Neural cell (in vitro differentiated cells): ENCODE measurements around the gene HSD17B13. TPM values are rescaled to one million over a fixed set of nuclear protein-coding genes. Genes with fewer than 3 reads are reported as not detected.
"Not testable (repeated sequence)": the region's sequence is repeated elsewhere in the genome, so short reads cannot be mapped to it uniquely, and the experiment has no call there.

ENCODE experiments used
- H2AFZ ChIP-seq: fragments of 200-600, 300-800 bp; sonication (generic), shearing (Covaris generic); 2 replicates; pipeline ENCODE4 v1.6.0; 2014; ENCODE audit warnings: low read depth, mild to moderate bottlenecking, antibody characterized with exemption, low read length, moderate library complexity
- H3F3A ChIP-seq: fragments of 200-600 bp; shearing (Covaris generic); 2 replicates; pipeline ENCODE4 v1.6.1; 2016; ENCODE audit warnings: mild to moderate bottlenecking, moderate library complexity, mixed read lengths, antibody characterized with exemption, low read length; ENCODE audit not compliant: insufficient read depth, poor library complexity, severe bottlenecking
- H3K27ac ChIP-seq: fragments of 200-600, 300-800 bp; sonication (generic), shearing (Covaris generic); 2 replicates; pipeline ENCODE4 v1.5.1; 2014; ENCODE audit warnings: mild to moderate bottlenecking, low read length, moderate library complexity
- H3K27me3 ChIP-seq: fragments of 300-800, 200-600 bp; sonication (generic), shearing (Covaris generic); 2 replicates; pipeline ENCODE4 v1.6.0; 2014; ENCODE audit warnings: mild to moderate bottlenecking, low read depth, low read length, moderate library complexity; ENCODE audit not compliant: insufficient read depth
- H3K36me3 ChIP-seq: fragments of 300-800, 200-600 bp; sonication (generic), shearing (Covaris generic); 2 replicates; pipeline ENCODE4 v1.5.1; 2014; ENCODE audit warnings: mild to moderate bottlenecking, antibody characterized with exemption, low read length, moderate library complexity; ENCODE audit not compliant: insufficient read depth
- H3K4me2 ChIP-seq: fragments of 300-800, 200-600 bp; sonication (generic), shearing (Covaris generic); 2 replicates; pipeline ENCODE4 v1.6.0; 2014; ENCODE audit warnings: mild to moderate bottlenecking, low read length
- H3K4me3 ChIP-seq: fragments of 300-800, 200-600 bp; sonication (generic), shearing (Covaris generic); 2 replicates; pipeline ENCODE4 v1.5.1; 2014; ENCODE audit warnings: mild to moderate bottlenecking, low read length, moderate library complexity
- H3K79me2 ChIP-seq: fragments of 200-600 bp; shearing (Covaris generic); replicated peaks from 2 replicates; pipeline ENCODE4 v1.6.0; 2014; ENCODE audit warnings: mild to moderate bottlenecking, low read length, moderate library complexity; ENCODE audit not compliant: insufficient read depth
- H3K9ac ChIP-seq: fragments of 300-800, 200-600 bp; sonication (generic), shearing (Covaris generic); 2 replicates; pipeline ENCODE4 v1.6.1; 2016; ENCODE audit warnings: mild to moderate bottlenecking, low read length, mixed read lengths
- H3K9me2 ChIP-seq: fragments of 200-600 bp; shearing (Covaris generic); 2 replicates; pipeline ENCODE4 v1.6.1; 2016; ENCODE audit warnings: mild to moderate bottlenecking, low read length, mixed read lengths; ENCODE audit not compliant: insufficient read depth
- H3K9me3 ChIP-seq: fragments of 200-600, 300-800 bp; sonication (generic), shearing (Covaris generic); 2 replicates; pipeline ENCODE4 v1.6.1; 2016; ENCODE audit warnings: mild to moderate bottlenecking, mixed run types, low read length, moderate library complexity, mixed read lengths
- H4K20me1 ChIP-seq: fragments of 200-600 bp; shearing (Covaris generic); 2 replicates; pipeline ENCODE4 v1.6.1; 2016; ENCODE audit warnings: mild to moderate bottlenecking, mixed run types; ENCODE audit not compliant: insufficient read depth
- EP300 ChIP-seq: fragments of 450-650 bp; conservative IDR thresholded peaks from 2 replicates; pipeline ENCODE4 v1.6.1; 2014; ENCODE audit warnings: antibody characterized with exemption, mild to moderate bottlenecking, moderate library complexity; ENCODE audit not compliant: poor library complexity, severe bottlenecking
- EZH2 ChIP-seq: fragments of 200-600, 300-800 bp; shearing (Covaris generic), sonication (generic); IDR thresholded peaks from 2 replicates; pipeline ENCODE4 v1.6.1; 2014; ENCODE audit warnings: antibody characterized with exemption, low read length, borderline replicate concordance, mild to moderate bottlenecking; ENCODE audit not compliant: insufficient read depth, poor library complexity, severe bottlenecking
- MXI1 ChIP-seq: fragments of 450-650 bp; conservative IDR thresholded peaks from 2 replicates; pipeline ENCODE4 v1.6.1; 2014; ENCODE audit warnings: antibody characterized with exemption, mild to moderate bottlenecking; ENCODE audit not compliant: poor library complexity, severe bottlenecking
- POLR2AphosphoS5 ChIP-seq: IDR thresholded peaks from 2 replicates; pipeline ENCODE4 v1.6.1; 2012
- RAD21 ChIP-seq: fragments of 450-650 bp; conservative IDR thresholded peaks from 2 replicates; pipeline ENCODE4 v1.6.1; 2014; ENCODE audit warnings: antibody characterized with exemption, mild to moderate bottlenecking, moderate library complexity
- REST ChIP-seq: IDR thresholded peaks from 2 replicates; pipeline ENCODE4 v1.6.1; 2012; ENCODE audit warnings: borderline replicate concordance
- SMC3 ChIP-seq: fragments of 450-650 bp; conservative IDR thresholded peaks from 2 replicates; pipeline ENCODE4 v1.6.1; 2014; ENCODE audit warnings: antibody characterized with exemption, mild to moderate bottlenecking, moderate library complexity; ENCODE audit not compliant: poor library complexity
- TAF1 ChIP-seq: IDR thresholded peaks from 2 replicates; pipeline ENCODE4 v1.6.1; 2012; ENCODE audit warnings: low read depth
- polyA plus RNA-seq: library from polyadenylated mRNA; depleted of rRNA; stranded (reverse); fragments of >200 nt; gene quantifications from 2 replicates; pipeline ENCODE4 v1.2.3, GENCODE V29; 2014
- TF ChIP-seq, protein P1 (sequence below): fragments of 450-650 bp; IDR thresholded peaks from 2 replicates; pipeline ENCODE4 v1.5.1; 2014; ENCODE audit warnings: antibody characterized with exemption, mild to moderate bottlenecking, moderate library complexity; ENCODE audit not compliant: poor library complexity, severe bottlenecking

The HSD17B13 gene
- polyA plus RNA-seq, 1 donor from 2014 or later = not detected

GRCh38 chr4:87345139-87345538 is 22.5 kb upstream of the HSD17B13 start:
- H3K36me3 ChIP-seq = no peaks in the 10 kb centered on the region
- H3K9ac ChIP-seq = no peak overlapping the region
- no peak overlapping the region for H2AFZ ChIP-seq
- H3F3A ChIP-seq = no peaks in the 10 kb centered on the region
- no peaks in the 10 kb centered on the region for H4K20me1 ChIP-seq
- no peak overlapping the region for H3K4me2 ChIP-seq
- no peaks in the 10 kb centered on the region for H3K27me3 ChIP-seq
- H3K9me2 ChIP-seq = no peaks in the 10 kb centered on the region
- no peaks in the 10 kb centered on the region for H3K9me3 ChIP-seq
- H3K27ac ChIP-seq = no peak overlapping the region
- no peaks in the 10 kb centered on the region for H3K79me2 ChIP-seq
- H3K4me3 ChIP-seq = no peak overlapping the region
- TF ChIP-seq EZH2 (no peak), SMC3 (no peak), MXI1 (no peak), TAF1 (no peak)
- TF ChIP-seq, protein P1, sequence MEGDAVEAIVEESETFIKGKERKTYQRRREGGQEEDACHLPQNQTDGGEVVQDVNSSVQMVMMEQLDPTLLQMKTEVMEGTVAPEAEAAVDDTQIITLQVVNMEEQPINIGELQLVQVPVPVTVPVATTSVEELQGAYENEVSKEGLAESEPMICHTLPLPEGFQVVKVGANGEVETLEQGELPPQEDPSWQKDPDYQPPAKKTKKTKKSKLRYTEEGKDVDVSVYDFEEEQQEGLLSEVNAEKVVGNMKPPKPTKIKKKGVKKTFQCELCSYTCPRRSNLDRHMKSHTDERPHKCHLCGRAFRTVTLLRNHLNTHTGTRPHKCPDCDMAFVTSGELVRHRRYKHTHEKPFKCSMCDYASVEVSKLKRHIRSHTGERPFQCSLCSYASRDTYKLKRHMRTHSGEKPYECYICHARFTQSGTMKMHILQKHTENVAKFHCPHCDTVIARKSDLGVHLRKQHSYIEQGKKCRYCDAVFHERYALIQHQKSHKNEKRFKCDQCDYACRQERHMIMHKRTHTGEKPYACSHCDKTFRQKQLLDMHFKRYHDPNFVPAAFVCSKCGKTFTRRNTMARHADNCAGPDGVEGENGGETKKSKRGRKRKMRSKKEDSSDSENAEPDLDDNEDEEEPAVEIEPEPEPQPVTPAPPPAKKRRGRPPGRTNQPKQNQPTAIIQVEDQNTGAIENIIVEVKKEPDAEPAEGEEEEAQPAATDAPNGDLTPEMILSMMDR = no peak

- no peak overlapping the region for H3K4me2 ChIP-seq
- no peak overlapping the region for H3K4me3 ChIP-seq
These were observed 20.2 kb upstream of the HSD17B13 start for GRCh38 chr4:87342872-87343271.

GRCh38 chr4:87341954-87342635 is 19.4 kb upstream of the HSD17B13 start:
- not testable (repeated sequence) for H3K9me3 ChIP-seq, H3K27me3 ChIP-seq, H3K36me3 ChIP-seq, H3K27ac ChIP-seq, H2AFZ ChIP-seq, H3K4me2 ChIP-seq, H3K79me2 ChIP-seq, H4K20me1 ChIP-seq, H3K9ac ChIP-seq, H3K9me2 ChIP-seq, H3K4me3 ChIP-seq, H3F3A ChIP-seq

More at GRCh38 chr4:87342872-87343271, 20.2 kb upstream of the HSD17B13 start:
- no peaks in the 10 kb centered on the region for H3F3A ChIP-seq
- no peaks in the 10 kb centered on the region for H3K9me3 ChIP-seq
- H3K27ac ChIP-seq = no peak overlapping the region
- H3K9me2 ChIP-seq = no peaks in the 10 kb centered on the region
- no peaks in the 10 kb centered on the region for H3K79me2 ChIP-seq
- no peaks in the 10 kb centered on the region for H4K20me1 ChIP-seq
- H3K27me3 ChIP-seq = no peaks in the 10 kb centered on the region
- H3K9ac ChIP-seq = no peak overlapping the region
- TF ChIP-seq MXI1 (no peak), EP300 (no peak), SMC3 (no peak), TAF1 (no peak), RAD21 (no peak), EZH2 (no peak), POLR2AphosphoS5 (no peak), REST (no peak)
- TF ChIP-seq, protein P1 = no peak
- H2AFZ ChIP-seq = no peak overlapping the region
- H3K36me3 ChIP-seq = no peaks in the 10 kb centered on the region
